GM23338 (cell line): ENCODE measurements around the gene RAB11FIP4. TPM values are rescaled to one million over a fixed set of nuclear protein-coding genes. Genes with fewer than 3 reads are reported as not detected.

Experiments
- ATAC-seq: fragments of 200-7000 bp; cut with Tn5 transposase; 3 replicates; pipeline ENCODE4 v1.9.1; 2020
- DNase-seq: peaks from one replicate; pipeline ENCODE4 v3.0.0-alpha.2; 2015; ENCODE audit warnings: low spot score
- H2AFZ ChIP-seq: fragments of 200-600 bp; sonication (generic); 2 replicates; pipeline ENCODE4 v1.8.0; 2016; ENCODE audit warnings: antibody characterized with exemption, mild to moderate bottlenecking, moderate library complexity
- H3F3A ChIP-seq: fragments of 200-600 bp; sonication (generic); replicated peaks from 2 replicates; pipeline ENCODE4 v1.8.0; 2017; ENCODE audit warnings: antibody characterized with exemption, mixed run types, low read depth
- H3K27ac ChIP-seq: fragments of 200-600 bp; sonication (generic); 2 replicates; pipeline ENCODE4 v1.6.1; 2016; ENCODE audit warnings: low read depth
- H3K27me3 ChIP-seq: fragments of 200-600 bp; sonication (generic); 2 replicates; pipeline ENCODE4 v1.8.0; 2016; ENCODE audit warnings: mild to moderate bottlenecking, mixed run types, moderate library complexity; ENCODE audit not compliant: insufficient read depth
- H3K36me3 ChIP-seq: fragments of 200-600 bp; sonication (generic); 2 replicates; pipeline ENCODE4 v1.8.0; 2016; ENCODE audit warnings: mild to moderate bottlenecking; ENCODE audit not compliant: insufficient read depth
- H3K4me1 ChIP-seq: fragments of 200-600 bp; sonication (generic); 2 replicates; pipeline ENCODE4 v1.8.0; 2016; ENCODE audit warnings: mild to moderate bottlenecking, moderate library complexity; ENCODE audit not compliant: insufficient read depth
- H3K4me2 ChIP-seq: fragments of 200-600 bp; sonication (generic); 2 replicates; pipeline ENCODE4 v1.7.1; 2017; ENCODE audit warnings: mixed run types
- H3K4me3 ChIP-seq: fragments of 200-600 bp; sonication (generic); 2 replicates; pipeline ENCODE4 v1.6.1; 2016; ENCODE audit warnings: mixed run types
- H3K79me2 ChIP-seq: fragments of 200-600 bp; sonication (generic); replicated peaks from 2 replicates; pipeline ENCODE4 v1.8.0; 2017; ENCODE audit warnings: mild to moderate bottlenecking; ENCODE audit not compliant: insufficient read depth
- H3K9me2 ChIP-seq: fragments of 200-600 bp; sonication (generic); 2 replicates; pipeline ENCODE4 v1.8.0; 2017; ENCODE audit not compliant: insufficient read depth
- H4K20me1 ChIP-seq: fragments of 200-600 bp; sonication (generic); replicated peaks from 2 replicates; pipeline ENCODE4 v1.8.0; 2017; ENCODE audit warnings: mild to moderate bottlenecking; ENCODE audit not compliant: insufficient read depth
- H3K27ac Mint-ChIP-seq: 2 replicates; pipeline ENCODE4 v1.8.0; 2020; ENCODE audit warnings: inconsistent platforms, mild to moderate bottlenecking, moderate library complexity, mixed read lengths
- H3K27me3 Mint-ChIP-seq: 3 replicates; pipeline ENCODE4 v1.8.0; 2022; ENCODE audit warnings: low read depth, mild to moderate bottlenecking, moderate library complexity, mixed read lengths, inconsistent platforms; ENCODE audit not compliant: insufficient read depth, poor library complexity
- H3K36me3 Mint-ChIP-seq: 3 replicates; pipeline ENCODE4 v1.8.0; 2021; ENCODE audit warnings: low read depth, mild to moderate bottlenecking, inconsistent platforms, moderate library complexity, mixed read lengths
- H3K4me1 Mint-ChIP-seq: 3 replicates; pipeline ENCODE4 v1.8.0; 2020; ENCODE audit warnings: mild to moderate bottlenecking, inconsistent platforms, mixed read lengths
- H3K4me3 Mint-ChIP-seq: 3 replicates; pipeline ENCODE4 v1.8.0; 2021; ENCODE audit warnings: moderate library complexity, mild to moderate bottlenecking, inconsistent platforms, mixed read lengths
- H3K9me3 Mint-ChIP-seq: 3 replicates; pipeline ENCODE4 v1.8.0; 2020; ENCODE audit warnings: moderate library complexity, mild to moderate bottlenecking, inconsistent platforms, mixed read lengths
- CREB1 ChIP-seq: fragments of 250-450 bp; sonication (Bioruptor Pico); IDR thresholded peaks from 2 replicates; pipeline ENCODE4 v1.5.0; 2020; ENCODE audit warnings: low read depth, mild to moderate bottlenecking, moderate library complexity
- ETS1 ChIP-seq: IDR thresholded peaks from 2 replicates; pipeline ENCODE4 v1.6.1; 2016; ENCODE audit warnings: antibody characterized with exemption
- JUNB ChIP-seq: IDR thresholded peaks from one replicate; pipeline ENCODE4 v1.6.1; 2016; ENCODE audit warnings: antibody characterized with exemption; ENCODE audit not compliant: unreplicated experiment
- NANOG ChIP-seq: IDR thresholded peaks from 2 replicates; pipeline ENCODE4 v1.6.1; 2016; ENCODE audit warnings: antibody characterized with exemption, borderline replicate concordance
- POLR2AphosphoS5 ChIP-seq: IDR thresholded peaks from 2 replicates; pipeline ENCODE4 v1.6.1; 2016; ENCODE audit warnings: antibody characterized with exemption, low read depth
- REST ChIP-seq: IDR thresholded peaks from one replicate; pipeline ENCODE4 v1.6.1; 2018; ENCODE audit warnings: antibody characterized with exemption; ENCODE audit not compliant: unreplicated experiment
- STAT1 ChIP-seq: IDR thresholded peaks from one replicate; pipeline ENCODE4 v1.6.1; 2016; ENCODE audit warnings: antibody characterized with exemption; ENCODE audit not compliant: unreplicated experiment
- ZNF114 ChIP-seq: fragments of 250-450 bp; sonication (Bioruptor Pico); IDR thresholded peaks from 2 replicates; pipeline ENCODE4 v1.5.0; 2020; ENCODE audit warnings: mild to moderate bottlenecking, moderate library complexity
- ZNF331 ChIP-seq: fragments of 250-450 bp; sonication (Bioruptor Pico); IDR thresholded peaks from 2 replicates; pipeline ENCODE4 v1.5.0; 2020; ENCODE audit warnings: low read depth, mild to moderate bottlenecking, moderate library complexity
- ZNF462 ChIP-seq: fragments of 250-450 bp; sonication (Bioruptor Pico); IDR thresholded peaks from 2 replicates; pipeline ENCODE4 v1.5.0; 2020; ENCODE audit warnings: mild to moderate bottlenecking, moderate library complexity
- polyA plus RNA-seq: library from polyadenylated mRNA; unstranded; fragments of >200 nt; fragmentation: Nextera tagmentation; extraction: Ambion mirVana; gene quantifications from 2 replicates; pipeline ENCODE4 v1.2.1, GENCODE V29; 2016
- total RNA-seq: library from RNA; depleted of rRNA; stranded (reverse); fragments of >200 nt; shearing (Covaris generic); gene quantifications from 2 replicates; pipeline ENCODE4 v1.2.3, GENCODE V29; 2014

RAB11FIP4 gene
- total and polyA plus RNA-seq, 2 experiments from 2014 or later = 26.0 to 65.6 TPM

- Histone ChIP-seq H3K4me2 (peak overlapping the region; percentile 96), H3K27me3 (no peaks in the 10 kb centered on the region), H3K79me2 (peaks cover 43% of the 10 kb centered on the region), H3K4me1 (peaks cover 38% of the 10 kb centered on the region), H4K20me1 (no peaks in the 10 kb centered on the region; the same call in 1 of the 2 replicates), H2AFZ (no peak overlapping the region), H3K36me3 (no peaks in the 10 kb centered on the region), H3K4me3 (peak overlapping the region; percentile 94), H3F3A (peaks cover 21% of the 10 kb centered on the region), H3K27ac (0 out of 2 replicates have a peak overlapping the region, but pooled peaks have one; percentile 59), H3K9me2 (no peaks in the 10 kb centered on the region)
- H3K27me3 Mint-ChIP-seq = peaks cover 12% of the 10 kb centered on the region
- TF ChIP-seq CREB1 (CRISPR knock-in tag) (no peak), JUNB (no peak), NANOG (no peak), REST (no peak), ZNF331 (no peak)
- peaks cover 57% of the 10 kb centered on the region for H3K4me1 Mint-ChIP-seq
- DNase-seq = peak; percentile 93
- no peaks in the 10 kb centered on the region; the same call in 2 of the 3 replicates for H3K36me3 Mint-ChIP-seq
- peak overlapping the region; percentile 85 for H3K4me3 Mint-ChIP-seq
- peak overlapping the region; percentile 62 for H3K27ac Mint-ChIP-seq
- ATAC-seq = peak; percentile 72
- no peaks in the 10 kb centered on the region for H3K9me3 Mint-ChIP-seq
Observed at GRCh38 chr17:31489295-31490018, 98.0 kb downstream of the RAB11FIP4 start.

GRCh38 chr17:31490019-31490650 is 98.7 kb downstream of the RAB11FIP4 start:
- Mint-ChIP-seq H3K27me3 (peaks cover 12% of the 10 kb centered on the region), H3K9me3 (no peaks in the 10 kb centered on the region), H3K4me1 (peaks cover 57% of the 10 kb centered on the region), H3K4me3 (peak overlapping the region; percentile 85), H3K27ac (peak overlapping the region; percentile 62), H3K36me3 (no peaks in the 10 kb centered on the region; the same call in 2 of the 3 replicates)
- Histone ChIP-seq H3F3A (peaks cover 21% of the 10 kb centered on the region), H3K79me2 (peaks cover 45% of the 10 kb centered on the region), H3K4me3 (peak overlapping the region; percentile 94), H3K4me1 (peaks cover 42% of the 10 kb centered on the region), H3K27me3 (no peaks in the 10 kb centered on the region), H3K9me2 (no peaks in the 10 kb centered on the region), H2AFZ (no peak overlapping the region), H3K4me2 (peak overlapping the region; percentile 96), H3K36me3 (no peaks in the 10 kb centered on the region), H3K27ac (peak overlapping the region; percentile 91; the same call in 1 of the 2 replicates), H4K20me1 (no peaks in the 10 kb centered on the region; the same call in 1 of the 2 replicates)
- ATAC-seq (peak; percentile 2), DNase-seq (peak; percentile 28)
- TF ChIP-seq ZNF114 (CRISPR knock-in tag) = no peak
- TF ChIP-seq STAT1 = no peak
- TF ChIP-seq JUNB = no peak
- TF ChIP-seq POLR2AphosphoS5 = no peak
- TF ChIP-seq ZNF462 (CRISPR knock-in tag) = no peak
- TF ChIP-seq ETS1 = no peak
